HepG2 (cell line): ENCODE results near the gene RPP25L. TPM values are rescaled to one million over a fixed set of nuclear protein-coding genes. Genes with fewer than 3 reads are reported as not detected.

Experiments used
- CHCHD3 ChIP-seq: sonication (generic); formaldehyde crosslinking; IDR thresholded peaks from 2 replicates; pipeline ENCODE4 v1.8.0; 2022; ENCODE audit warnings: mild to moderate bottlenecking, missing genetic modification reagents, moderate library complexity
- GATAD2A ChIP-seq: IDR thresholded peaks from 2 replicates; pipeline ENCODE4 v1.6.1; 2016
- GTF2F1 ChIP-seq: fragments of 150-350 bp; IDR thresholded peaks from 2 replicates; pipeline ENCODE4 v1.6.1; 2014; ENCODE audit warnings: low read length
- HDAC1 ChIP-seq: sonication (generic); formaldehyde crosslinking; IDR thresholded peaks from 2 replicates; pipeline ENCODE4 v1.5.1; 2020; ENCODE audit warnings: mild to moderate bottlenecking, missing genetic modification reagents
- IKZF4 ChIP-seq: sonication (generic); formaldehyde crosslinking; IDR thresholded peaks from 2 replicates; pipeline ENCODE4 v1.5.1; 2020; ENCODE audit warnings: borderline replicate concordance, mild to moderate bottlenecking, low read depth, missing genetic modification reagents; ENCODE audit errors: not compliant biosample characterization
- KLF11 ChIP-seq: IDR thresholded peaks from 2 replicates; pipeline ENCODE4 v1.6.1; 2016; ENCODE audit warnings: missing compliant biosample characterization
- PRMT3 ChIP-seq: sonication (generic); formaldehyde crosslinking; IDR thresholded peaks from 2 replicates; pipeline ENCODE4 v1.8.1; 2022; ENCODE audit warnings: low read depth, mild to moderate bottlenecking, moderate library complexity, missing genetic modification reagents, borderline replicate concordance
- SMAD3 ChIP-seq: sonication (generic); formaldehyde crosslinking; IDR thresholded peaks from 2 replicates; pipeline ENCODE4 v1.4.0; 2020; ENCODE audit warnings: missing genetic modification reagents
- SPEN ChIP-seq: sonication (generic); formaldehyde crosslinking; IDR thresholded peaks from 2 replicates; pipeline ENCODE4 v1.5.1; 2020; ENCODE audit warnings: low read depth, mild to moderate bottlenecking, missing genetic modification reagents
- TAF1 ChIP-seq: sonication (generic); formaldehyde crosslinking; IDR thresholded peaks from 2 replicates; pipeline ENCODE4 v1.4.0; 2020; ENCODE audit warnings: missing genetic modification reagents
- YEATS2 ChIP-seq: sonication (generic); formaldehyde crosslinking; IDR thresholded peaks from 2 replicates; pipeline ENCODE4 v1.4.0; 2020; ENCODE audit warnings: missing genetic modification reagents, borderline replicate concordance
- ZBTB40 ChIP-seq, 2 experiments: fragments of 450-650 bp in 1 of 2; sonication (generic) in 1 of 2; formaldehyde crosslinking in 1 of 2; IDR thresholded peaks; 2 replicates each; pipeline versions ENCODE4 v1.6.1 to v1.8.0; 2016 to 2022; ENCODE audit warnings: antibody characterized with exemption in 1 of 2, mild to moderate bottlenecking in 1 of 2, missing genetic modification reagents in 1 of 2
- ZNF333 ChIP-seq: sonication (generic); formaldehyde crosslinking; IDR thresholded peaks from 2 replicates; pipeline ENCODE4 v1.4.0; 2020; ENCODE audit warnings: mild to moderate bottlenecking, missing genetic modification reagents, borderline replicate concordance
- ZNF350 ChIP-seq: sonication (generic); formaldehyde crosslinking; IDR thresholded peaks from 2 replicates; pipeline ENCODE4 v1.4.0; 2020; ENCODE audit warnings: mild to moderate bottlenecking, low read depth, missing genetic modification reagents, borderline replicate concordance
- ZNF556 ChIP-seq: sonication (generic); formaldehyde crosslinking; IDR thresholded peaks from 2 replicates; pipeline ENCODE4 v1.4.0; 2020; ENCODE audit warnings: mild to moderate bottlenecking, missing genetic modification reagents, borderline replicate concordance
- ZNF619 ChIP-seq: sonication (generic); formaldehyde crosslinking; IDR thresholded peaks from 2 replicates; pipeline ENCODE4 v1.4.0; 2020; ENCODE audit warnings: mild to moderate bottlenecking, missing genetic modification reagents
- ZNF670 ChIP-seq: sonication (generic); formaldehyde crosslinking; IDR thresholded peaks from 2 replicates; pipeline ENCODE4 v1.8.0; 2022; ENCODE audit warnings: mild to moderate bottlenecking, missing genetic modification reagents, borderline replicate concordance
- polyA plus RNA-seq, 8 experiments: library from polyadenylated mRNA; depleted of rRNA in 3 of 8; stranded (reverse) in 7 of 8; unstranded in 1 of 8; fragments of >200 nt; fragmentation: Illumina TruSeq in 4 of 8; extraction: Trizol in 4 of 8; gene quantifications; 2 replicates each; pipeline versions ENCODE4 v1.2.1 to v1.2.3, GENCODE V29; 2011 to 2016; ENCODE audit warnings: low read depth in 4 of 8, missing spikeins in 1 of 8, mixed read lengths in 1 of 8; ENCODE audit not compliant: insufficient read depth in 1 of 8
- total RNA-seq, 5 experiments: library from RNA; depleted of rRNA; stranded (reverse); fragments of >200 nt; fragmentation: Illumina TruSeq; extraction: Trizol; gene quantifications; 2 replicates each; pipeline ENCODE4 v1.2.3, GENCODE V29; 2016; ENCODE audit warnings: low read depth in 1 of 5
- TF ChIP-seq, protein P1 (sequence below): sonication (generic); formaldehyde crosslinking; IDR thresholded peaks from 2 replicates; pipeline ENCODE4 v1.4.0; 2020; ENCODE audit warnings: missing genetic modification reagents, low read depth, mild to moderate bottlenecking, borderline replicate concordance

The RPP25L gene
- total and polyA plus RNA-seq, 2 of the 13 experiments (the other 11 are each of a cell fraction or from before 2014, with no cell fraction given): 24.5 to 27.3 TPM

DNA sequence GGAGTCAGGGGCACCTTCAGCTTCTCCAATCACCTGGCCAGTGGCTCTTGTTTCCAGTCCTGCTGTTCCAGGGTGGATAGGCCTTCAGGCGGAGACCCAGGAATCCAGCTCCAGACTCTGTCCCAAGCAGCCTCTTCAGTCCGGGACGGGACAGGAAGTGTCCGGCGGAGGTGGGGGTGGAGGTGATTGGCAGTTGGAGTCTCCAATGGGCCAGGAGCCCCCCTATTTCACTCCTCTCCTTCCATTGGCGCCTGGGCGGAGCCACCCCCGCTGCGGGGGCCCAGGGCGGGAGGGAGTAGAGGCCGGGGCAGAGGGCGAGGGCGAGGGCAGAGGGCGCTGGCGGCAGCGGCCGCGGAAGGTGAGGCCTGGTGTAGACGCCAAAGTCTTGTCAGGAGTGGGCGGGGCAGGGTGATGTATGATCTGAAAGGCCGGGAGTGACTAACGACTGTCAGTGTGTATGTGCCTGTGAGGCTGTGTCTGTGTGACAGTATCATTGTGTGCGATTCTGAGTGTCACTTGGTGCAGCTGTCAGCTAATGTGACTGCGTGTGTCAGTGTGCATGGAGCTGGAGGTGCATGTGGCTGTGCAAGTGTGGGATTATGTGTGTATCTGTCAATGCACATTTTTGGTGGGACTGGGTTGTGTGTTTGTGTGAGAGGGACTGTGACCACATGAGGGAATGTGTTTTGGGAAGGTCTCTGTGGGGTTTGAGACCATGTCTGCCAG is 40.1 kb upstream of the RPP25L start, which contains the start of gene IL11RA (continued):
- peak; percentile 32; the same call in 1 of the 2 replicates for TF ChIP-seq ZNF556 (CRISPR knock-in tag)
- no peak for TF ChIP-seq ZNF350
- TF ChIP-seq IKZF4 (CRISPR knock-in tag): no peak
- TF ChIP-seq SMAD3: no peak
- no peak; the same call in 1 of the 2 replicates for TF ChIP-seq YEATS2
- TF ChIP-seq PRMT3 (CRISPR knock-in tag): no peak
- 0 out of 2 replicates have a peak, but pooled peaks have one; percentile 50 for TF ChIP-seq CHCHD3 (CRISPR knock-in tag)
- no peak for TF ChIP-seq KLF11 (CRISPR knock-in tag)
- TF ChIP-seq ZNF619 (CRISPR knock-in tag): no peak
- peak; percentile 60 for TF ChIP-seq GATAD2A (CRISPR knock-in tag)
- TF ChIP-seq ZNF670 (CRISPR knock-in tag): no peak
- peak; percentile 56 for TF ChIP-seq TAF1
- TF ChIP-seq GTF2F1: no peak
- peak; percentile 71 for TF ChIP-seq HDAC1 (CRISPR knock-in tag)
- TF ChIP-seq, protein P1, sequence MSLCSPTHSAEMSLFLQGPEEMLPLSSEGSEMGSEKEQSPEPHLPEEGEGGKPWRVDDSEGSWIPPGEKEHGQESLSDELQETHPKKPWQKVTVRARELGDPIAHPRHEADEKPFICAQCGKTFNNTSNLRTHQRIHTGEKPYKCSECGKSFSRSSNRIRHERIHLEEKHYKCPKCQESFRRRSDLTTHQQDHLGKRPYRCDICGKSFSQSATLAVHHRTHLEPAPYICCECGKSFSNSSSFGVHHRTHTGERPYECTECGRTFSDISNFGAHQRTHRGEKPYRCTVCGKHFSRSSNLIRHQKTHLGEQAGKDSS: no peak
- TF ChIP-seq ZBTB40 (IDR thresholded peaks at IDR 0.05): no peak
- TF ChIP-seq ZBTB40 (CRISPR knock-in tag; IDR thresholded peaks at IDR 0.05): no peak; the same call in 1 of the 2 replicates
- peak; percentile 47; the same call in 1 of the 2 replicates for TF ChIP-seq SPEN (CRISPR knock-in tag)
- 0 out of 2 replicates have a peak, but pooled peaks have one; percentile 70 for TF ChIP-seq ZNF333 (CRISPR knock-in tag)
